Measurements from ENCODE around the gene RIN3. TPM values are rescaled to one million over a fixed set of nuclear protein-coding genes. Genes with fewer than 3 reads are reported as not detected.
"Not testable (repeated sequence)": the region's sequence is repeated elsewhere in the genome, so short reads cannot be mapped to it uniquely, and the experiment has no call there.

Gene RIN3
- polyA plus RNA-seq, 1 experiment: 8.2 TPM

- no peak for TF ChIP-seq CTCF (IDR thresholded peaks at IDR 0.05; ENCODE audit: insufficient read depth, low read depth, low read length)
Measured at GRCh38 chr14:92638266-92638665, 124.7 kb downstream of the RIN3 start.

GRCh38 chr14:92638904-92639303 lies 125.3 kb downstream of the RIN3 start:
- CTCF ChIA-PET: no interaction called here
- Histone ChIP-seq H3K36me3 (ENCODE audit: control insufficient read depth, insufficient read depth, low read length) (peaks cover 3% of the 10 kb centered on the region), H3K4me3 (ENCODE audit: low read depth, low read length) (no peak overlapping the region), H3K27me3 (ENCODE audit: control insufficient read depth, insufficient read depth, low read length) (no peaks in the 10 kb centered on the region)
- no peak for DNase-seq (ENCODE audit: low read depth)
- POLR2A ChIA-PET: no interaction called here
- TF ChIP-seq CTCF (IDR thresholded peaks at IDR 0.05; ENCODE audit: insufficient read depth, low read depth, low read length): no peak

More at GRCh38 chr14:92638266-92638665, 124.7 kb downstream of the RIN3 start:
- Histone ChIP-seq H3K36me3 (ENCODE audit: control insufficient read depth, insufficient read depth, low read length) (peaks cover 3% of the 10 kb centered on the region), H3K4me3 (ENCODE audit: low read depth, low read length) (no peak overlapping the region), H3K27me3 (ENCODE audit: control insufficient read depth, insufficient read depth, low read length) (no peaks in the 10 kb centered on the region)
- CTCF ChIA-PET: no interaction called here
- DNase-seq (ENCODE audit: low read depth): no peak
- POLR2A ChIA-PET: no interaction called here

- H3K36me3 ChIP-seq (ENCODE audit: control insufficient read depth, insufficient read depth, low read length); H3K4me3 ChIP-seq (ENCODE audit: low read depth, low read length); DNase-seq (ENCODE audit: low read depth); CTCF ChIA-PET; H3K27me3 ChIP-seq (ENCODE audit: control insufficient read depth, insufficient read depth, low read length); POLR2A ChIA-PET: not testable (repeated sequence)
Measured at GRCh38 chr14:92639472-92640117, 126.0 kb downstream of the RIN3 start.

GRCh38 chr14:92641306-92641705 lies 127.7 kb downstream of the RIN3 start:
- H3K27me3 ChIP-seq (ENCODE audit: control insufficient read depth, insufficient read depth, low read length): no peaks in the 10 kb centered on the region
- no peak for TF ChIP-seq CTCF (IDR thresholded peaks at IDR 0.05; ENCODE audit: insufficient read depth, low read depth, low read length)
- DNase-seq (ENCODE audit: low read depth): no peak
- CTCF ChIA-PET: interaction anchor here (0.8 to 1.1 kb wide), 2 partner anchors 28 to 39 kb away, joined by 3 read pairs; no protein-coding TSS in a partner anchor
- H3K4me3 ChIP-seq (ENCODE audit: low read depth, low read length): no peak overlapping the region
- peaks cover 3% of the 10 kb centered on the region for H3K36me3 ChIP-seq (ENCODE audit: control insufficient read depth, insufficient read depth, low read length)
- POLR2A ChIA-PET: no interaction called here

GRCh38 chr14:92644171-92644969 lies 130.8 kb downstream of the RIN3 start:
- POLR2A ChIA-PET: no interaction called here
- Histone ChIP-seq H3K36me3 (ENCODE audit: control insufficient read depth, insufficient read depth, low read length) (peaks cover 1% of the 10 kb centered on the region), H3K27me3 (ENCODE audit: control insufficient read depth, insufficient read depth, low read length) (no peaks in the 10 kb centered on the region), H3K4me3 (ENCODE audit: low read depth, low read length) (no peak overlapping the region)
- DNase-seq (ENCODE audit: low read depth): peak; percentile 19
- CTCF ChIA-PET: interaction anchor here (0.9 to 1.4 kb wide), 4 partner anchors 11 to 55 kb away, joined by 3 to 5 read pairs (median 4); no protein-coding TSS in a partner anchor
- no peak for TF ChIP-seq CTCF (IDR thresholded peaks at IDR 0.05; ENCODE audit: insufficient read depth, low read depth, low read length)

Measured in BJ (cell line).